ENCODE results near the gene PLCB4.

PLCB4 gene

GRCh38 chr20:9301129-9302090 is 232.5 kb downstream of the PLCB4 start:
- peak; percentile 39 for DNase-seq (ENCODE audit: extremely low read depth, low read depth)
- TF ChIP-seq CTCF (IDR thresholded peaks at IDR 0.05; ENCODE audit: low read depth, low read length), result no peak

GRCh38 chr20:9302091-9302462 is 233.2 kb downstream of the PLCB4 start:
- no peak for TF ChIP-seq CTCF (IDR thresholded peaks at IDR 0.05; ENCODE audit: low read depth, low read length)
- no peak for DNase-seq (ENCODE audit: extremely low read depth, low read depth)

GRCh38 chr20:9306521-9306920 is 237.6 kb downstream of the PLCB4 start:
- peak; percentile 29 for DNase-seq (ENCODE audit: extremely low read depth, low read depth)
- TF ChIP-seq CTCF (IDR thresholded peaks at IDR 0.05; ENCODE audit: low read depth, low read length), result no peak

- no peak for TF ChIP-seq CTCF (IDR thresholded peaks at IDR 0.05; ENCODE audit: low read depth, low read length)
- DNase-seq (ENCODE audit: extremely low read depth, low read depth), result no peak
Measured at GRCh38 chr20:9308056-9308455, 239.2 kb downstream of the PLCB4 start.

GRCh38 chr20:9311132-9311531 is 242.2 kb downstream of the PLCB4 start:
- DNase-seq (ENCODE audit: extremely low read depth, low read depth), result no peak
- no peak for TF ChIP-seq CTCF (IDR thresholded peaks at IDR 0.05; ENCODE audit: low read depth, low read length)

GRCh38 chr20:9319687-9320384 is 250.9 kb downstream of the PLCB4 start:
- no peak for DNase-seq (ENCODE audit: extremely low read depth, low read depth)
- TF ChIP-seq CTCF (IDR thresholded peaks at IDR 0.05; ENCODE audit: low read depth, low read length), result no peak

- no peak for TF ChIP-seq CTCF (IDR thresholded peaks at IDR 0.05; ENCODE audit: low read depth, low read length)
- DNase-seq (ENCODE audit: extremely low read depth, low read depth), result no peak
Measured at GRCh38 chr20:9321007-9321406, 252.1 kb downstream of the PLCB4 start.
